HG03025 (cell line): Measurements from ENCODE around the gene SLC36A3.
"Not testable (repeated sequence)": the region's sequence is repeated elsewhere in the genome, so short reads cannot be mapped to it uniquely, and the experiment has no call there.

ENCODE experiments used
- ATAC-seq: cut with Tn5 transposase; IDR thresholded peaks from one replicate; pipeline ENCODE4 v1.9.1; 2021; ENCODE audit warnings: mild to moderate bottlenecking, moderate library complexity; ENCODE audit not compliant: unreplicated experiment, low FRiP score

SLC36A3 gene

DNA sequence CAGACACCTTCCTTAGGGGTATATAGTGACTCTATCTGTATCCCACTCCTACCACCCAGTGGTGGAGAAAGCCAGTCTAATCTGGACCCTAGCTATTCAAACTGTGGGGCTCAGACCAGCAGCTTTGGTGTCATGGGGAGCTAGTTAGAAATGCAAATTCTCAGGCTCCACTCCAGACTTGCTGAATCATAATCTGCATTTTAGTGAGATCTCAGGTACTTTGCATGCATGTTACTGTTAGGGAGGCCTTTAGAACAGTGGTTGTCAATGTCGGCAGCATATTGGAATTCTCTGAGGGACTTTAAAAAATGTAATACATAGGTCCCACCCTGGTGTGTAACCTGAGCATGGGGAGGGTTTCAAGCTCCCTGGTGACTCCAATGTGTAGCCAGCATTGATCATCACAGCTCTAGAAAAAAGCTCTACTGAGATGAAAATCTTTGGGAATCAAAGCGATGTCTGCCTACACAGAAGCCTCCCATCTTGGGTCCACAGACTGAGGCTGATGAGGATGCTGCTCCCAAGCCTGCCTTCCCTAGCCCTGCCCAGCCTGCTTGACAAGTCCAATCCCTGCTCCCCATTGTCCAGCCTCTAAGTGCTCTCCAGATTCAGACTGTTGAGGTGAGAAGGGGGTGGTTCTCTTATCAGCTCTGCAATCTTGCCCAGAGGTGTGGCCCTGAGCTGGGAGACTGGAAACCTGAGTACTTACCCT is 62.5 kb downstream of the SLC36A3 start:
- ATAC-seq: no peak

DNA sequence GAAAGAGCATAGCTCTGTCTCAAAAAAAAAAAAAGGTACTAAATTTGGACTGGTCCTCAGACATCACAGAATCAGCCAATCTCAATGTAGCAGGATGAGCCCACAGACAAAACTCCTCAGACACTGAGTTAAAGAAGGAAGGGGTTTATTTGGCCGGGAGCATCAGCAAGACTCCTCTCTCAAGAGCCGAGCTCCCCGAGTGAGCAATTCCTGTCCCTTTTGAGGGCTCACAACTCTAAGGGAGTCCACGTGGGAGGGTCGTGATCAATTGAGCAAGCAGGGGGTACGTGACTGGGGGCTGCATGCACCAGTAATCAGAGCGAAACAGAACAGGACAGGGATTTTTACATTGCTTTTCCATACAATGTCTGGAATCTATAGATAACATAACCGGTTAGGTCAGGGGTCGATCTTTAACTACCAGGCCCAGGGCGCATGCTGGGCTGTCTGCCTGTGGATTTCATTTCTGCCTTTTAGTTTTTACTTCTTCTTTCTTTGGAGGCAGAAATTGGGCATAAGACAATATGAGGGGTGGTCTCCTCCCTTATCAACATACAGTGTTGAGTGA is 63.2 kb downstream of the SLC36A3 start:
- not testable (repeated sequence) for ATAC-seq

DNA sequence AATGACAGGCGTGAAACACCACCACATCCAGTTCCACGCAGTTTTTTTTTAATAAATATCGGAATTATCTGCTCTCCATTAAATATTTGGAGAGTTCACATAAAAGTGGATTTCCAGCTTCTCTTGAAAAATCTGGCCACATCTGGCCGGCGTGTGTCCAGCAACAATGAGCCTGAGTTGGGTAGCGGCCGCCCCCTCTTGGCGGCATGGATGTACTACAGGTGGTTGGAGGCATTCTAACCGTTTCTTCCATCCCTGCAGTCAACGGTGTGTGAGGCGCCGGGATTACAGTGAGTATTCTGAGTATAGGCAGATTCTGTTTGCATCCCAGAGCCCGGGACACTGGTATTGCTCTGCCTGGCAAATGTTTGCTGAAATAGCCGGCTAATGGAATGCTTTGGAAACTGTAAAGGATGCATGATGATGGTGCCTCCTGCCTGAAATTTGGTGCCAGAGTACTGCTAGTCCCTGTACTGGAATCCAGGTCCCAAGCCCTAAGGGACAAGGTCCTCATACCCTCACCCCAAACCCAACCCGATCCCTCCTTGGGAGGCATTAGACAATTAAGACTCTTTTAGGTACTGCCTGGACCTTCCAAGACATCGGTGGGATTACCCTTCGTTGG is 64.2 kb downstream of the SLC36A3 start:
- ATAC-seq: peak; percentile 40

DNA sequence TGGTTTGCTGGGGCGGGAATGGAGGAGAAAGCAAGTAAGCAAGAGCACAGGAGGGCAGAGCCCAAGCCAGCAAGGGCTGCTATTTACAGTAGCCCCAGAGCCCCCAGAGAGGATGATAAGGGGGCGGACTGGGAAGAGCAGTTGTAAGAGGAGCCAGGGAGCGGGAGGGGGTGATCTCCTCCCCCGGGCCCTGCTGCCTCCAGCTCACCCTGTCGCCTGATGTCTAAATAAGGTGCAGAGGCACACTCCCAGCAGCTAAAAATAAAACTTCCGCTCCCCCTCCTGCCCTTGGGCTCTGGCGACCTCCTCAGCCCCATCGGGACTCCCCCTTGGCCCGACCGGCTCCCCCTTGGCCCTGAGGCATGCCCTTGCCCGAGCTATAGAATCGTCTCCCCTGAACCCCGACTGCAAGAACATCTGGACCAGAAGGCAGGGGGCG is 65.2 kb downstream of the SLC36A3 start:
- ATAC-seq: peak; percentile 41

DNA sequence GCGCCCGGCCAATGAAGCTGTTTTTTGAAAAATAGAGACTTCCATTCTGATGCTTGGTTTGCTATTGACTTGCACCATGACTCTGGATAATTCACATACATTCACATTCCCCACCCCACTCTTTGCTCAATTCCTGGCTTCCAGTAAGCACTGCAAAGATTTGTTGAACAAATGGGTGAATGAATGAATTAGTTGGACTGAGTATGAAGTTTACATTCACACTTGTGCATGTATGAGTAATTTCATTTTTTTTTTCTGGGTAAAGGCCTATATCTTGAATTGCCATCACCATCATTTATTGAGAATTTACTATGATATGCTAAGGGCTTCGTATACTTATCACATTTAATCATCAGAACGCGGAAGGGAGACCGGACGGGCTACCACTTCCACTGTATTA is 65.9 kb downstream of the SLC36A3 start:
- ATAC-seq: no peak

DNA sequence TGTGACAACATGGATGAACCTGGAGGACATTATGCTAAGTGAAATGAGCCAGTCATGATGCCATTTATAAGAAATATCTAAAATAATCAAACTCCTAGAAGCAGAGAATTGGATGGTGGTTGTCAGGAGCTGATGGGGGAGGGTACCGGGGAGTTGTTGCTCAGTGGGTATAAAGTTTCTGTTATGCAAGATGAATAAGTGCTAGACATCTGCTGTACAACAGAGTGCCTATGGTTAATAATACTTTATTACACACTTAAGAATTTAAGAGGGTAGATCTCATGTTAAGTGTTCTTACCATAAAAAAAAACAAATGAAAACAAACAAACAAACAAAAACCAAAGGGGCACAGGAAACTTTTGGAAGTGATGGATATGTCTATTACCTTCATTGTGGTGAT is 66.7 kb downstream of the SLC36A3 start:
- ATAC-seq: no peak

DNA sequence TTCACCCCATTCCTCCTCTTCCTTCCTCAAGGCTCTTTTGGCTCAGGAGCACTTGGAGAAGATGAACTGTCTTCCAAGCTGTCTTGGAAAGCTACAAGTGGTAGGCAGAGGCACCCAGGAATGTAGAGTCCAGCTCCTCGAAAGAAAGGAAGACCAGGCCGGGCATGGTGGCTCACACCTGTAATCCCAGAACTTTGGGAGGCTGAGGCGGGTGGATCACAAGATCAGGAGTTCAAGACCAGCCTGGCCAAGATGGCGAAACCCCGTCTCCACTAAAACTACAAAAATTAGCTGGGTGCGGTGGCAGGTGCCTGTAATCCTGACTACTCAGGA is 68.4 kb downstream of the SLC36A3 start:
- ATAC-seq: not testable (repeated sequence)

DNA sequence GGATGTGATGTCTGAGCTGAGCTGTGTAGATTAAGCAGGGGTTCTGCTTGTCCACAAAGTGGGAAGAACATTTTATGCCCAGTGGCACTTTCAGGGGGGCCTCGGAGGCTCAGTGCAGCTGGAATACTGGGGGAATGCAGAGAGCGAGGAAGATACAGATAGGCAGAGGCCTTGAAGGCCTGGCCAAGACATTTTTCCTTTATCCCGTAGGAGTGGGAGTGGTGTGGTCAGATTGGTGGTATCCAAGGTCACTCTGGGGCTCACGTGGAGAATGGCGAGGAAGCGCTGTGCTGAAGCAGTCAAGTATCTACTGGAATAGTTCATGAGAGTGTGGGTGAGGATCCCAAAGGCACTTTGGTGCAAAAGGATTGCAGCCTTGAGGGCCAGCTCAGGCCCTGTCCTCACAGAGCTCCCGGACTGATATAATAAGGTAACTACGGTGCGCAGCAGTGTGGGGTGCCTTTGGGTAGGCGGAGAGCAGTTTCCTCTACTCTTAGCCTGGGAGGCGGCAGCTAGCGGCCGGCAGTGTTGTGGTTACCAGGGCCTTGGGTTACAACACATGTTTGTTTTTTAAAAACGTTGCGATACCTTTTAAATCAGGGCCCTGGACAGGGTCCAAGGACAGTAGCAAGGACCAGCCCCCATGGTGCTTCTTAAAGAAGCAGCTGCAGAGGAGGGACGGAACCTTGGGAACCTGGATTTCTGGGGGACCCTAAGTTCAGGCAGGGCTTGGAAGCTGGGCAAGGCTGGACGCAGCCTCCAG is 68.9 kb downstream of the SLC36A3 start:
- peak; percentile 63 for ATAC-seq

DNA sequence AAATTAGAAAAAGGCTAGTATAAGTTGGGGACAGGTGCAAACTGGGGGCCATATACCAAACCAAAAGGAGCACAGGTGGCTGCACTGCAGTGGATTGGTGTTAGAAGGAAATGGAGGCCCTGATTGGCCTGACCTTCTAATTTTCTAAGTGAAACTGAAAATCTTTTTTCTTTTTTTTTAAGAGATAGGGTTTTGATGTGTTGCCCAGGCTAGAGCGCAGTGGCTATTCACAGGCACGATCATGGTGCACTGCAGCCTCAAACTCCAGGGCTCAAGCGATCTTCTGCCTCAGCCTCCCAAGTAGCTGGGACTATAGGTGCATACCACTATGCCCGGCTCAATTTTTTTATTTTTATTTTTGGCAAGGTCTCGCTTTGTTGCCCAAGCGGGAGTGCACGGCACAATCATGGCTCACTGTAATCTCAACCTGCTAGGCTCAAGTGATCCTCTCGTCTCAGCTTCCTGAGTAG is 69.9 kb downstream of the SLC36A3 start:
- peak; percentile 45 for ATAC-seq

DNA sequence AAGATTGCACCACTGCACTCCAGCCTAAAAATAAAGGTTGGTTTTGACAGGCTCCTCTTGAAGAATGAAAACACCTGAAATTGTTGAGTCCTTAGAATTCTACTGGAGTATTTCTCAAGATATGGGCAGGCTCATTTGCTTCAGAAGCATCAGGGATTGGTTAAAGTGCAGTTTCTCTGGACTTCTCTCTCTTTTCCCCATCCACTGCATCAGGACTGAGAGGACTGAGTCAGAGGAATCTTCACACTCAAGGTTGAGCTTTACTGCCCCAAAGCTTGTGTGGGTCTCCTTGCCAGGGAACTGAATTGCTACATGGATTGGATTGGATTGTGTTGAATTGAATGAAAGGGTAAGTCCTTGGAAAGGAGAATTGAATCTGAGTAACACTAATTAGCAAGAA is 72.2 kb downstream of the SLC36A3 start:
- ATAC-seq: no peak

DNA sequence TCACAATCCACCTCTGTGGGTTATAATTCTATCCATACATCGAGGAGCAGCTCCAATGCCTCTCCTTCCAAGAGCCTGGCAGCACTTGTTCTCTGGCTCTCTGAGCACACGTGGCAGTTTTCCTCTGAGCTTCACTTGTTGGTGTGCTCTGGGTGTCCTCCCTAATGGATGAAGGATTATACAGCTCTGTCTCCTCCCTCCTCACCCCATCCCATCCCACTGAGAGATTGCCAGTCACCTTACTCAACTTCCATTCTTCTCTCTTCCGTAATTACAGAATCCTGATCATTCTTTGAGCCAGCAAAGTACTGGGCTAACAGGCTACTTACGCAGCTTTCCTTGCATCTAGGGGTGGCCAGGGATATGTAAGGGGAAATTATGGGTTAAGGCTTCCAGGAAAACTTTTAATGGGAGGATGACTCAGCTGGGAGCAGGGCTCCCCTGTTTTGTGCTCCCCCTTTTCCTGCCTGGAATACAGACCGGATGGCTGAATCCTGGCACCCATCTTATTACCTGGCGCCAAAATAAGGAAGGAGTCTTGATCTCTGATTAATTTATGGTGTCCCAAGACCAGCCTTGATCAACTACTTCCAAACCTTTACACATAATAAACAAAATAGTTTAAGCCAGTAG is 73.4 kb downstream of the SLC36A3 start:
- ATAC-seq: no peak

DNA sequence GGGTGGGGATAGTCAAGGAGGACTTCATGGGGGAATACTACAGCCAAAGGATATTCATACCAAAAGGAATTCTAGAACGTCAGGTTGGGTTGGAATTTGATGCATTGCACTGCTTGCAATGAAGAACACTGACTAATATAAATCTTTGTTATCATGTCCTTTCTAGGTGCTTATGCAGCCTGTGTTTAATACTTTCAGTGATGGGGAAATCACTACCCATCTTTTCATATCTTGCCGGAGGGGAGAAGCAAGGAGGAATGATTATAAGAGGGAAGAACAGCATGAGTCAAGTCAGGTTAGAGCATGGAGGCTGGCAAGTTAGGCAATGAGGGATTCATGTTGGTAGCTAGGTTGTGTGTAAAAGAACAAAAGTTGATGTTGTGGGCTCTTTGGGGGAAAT is 74.6 kb downstream of the SLC36A3 start:
- no peak for ATAC-seq

DNA sequence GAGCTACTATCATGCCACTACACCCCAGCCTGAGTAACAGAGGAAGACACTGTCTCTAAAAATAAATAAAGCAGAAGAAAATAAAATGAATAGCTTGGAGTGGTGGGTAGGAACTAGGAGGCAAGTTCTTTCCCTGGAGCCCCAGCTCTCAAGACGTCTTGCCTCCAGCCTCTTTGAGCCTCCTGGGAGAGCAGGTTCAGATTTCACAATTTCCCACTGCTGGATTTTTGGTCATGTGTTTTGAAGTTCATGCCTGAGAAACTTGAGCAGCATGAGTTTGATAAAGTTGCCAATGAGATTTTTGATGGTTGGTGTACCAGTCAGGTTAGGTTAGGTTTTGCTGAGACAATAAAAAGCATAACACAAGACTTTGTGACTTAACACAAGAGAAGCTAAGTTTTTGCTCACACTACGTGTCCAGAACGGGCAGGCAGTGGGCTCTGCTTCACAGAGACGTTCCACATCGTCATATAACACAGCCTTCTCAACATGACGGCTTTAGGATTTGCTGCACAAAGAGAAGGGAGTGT is 75.6 kb downstream of the SLC36A3 start:
- ATAC-seq: no peak
